ENCODE measurements around the gene OBSCN.

Gene OBSCN

GRCh38 chr1:228190778-228191177 lies 17.1 kb upstream of the OBSCN start:
- DNase-seq, result no peak

DNA sequence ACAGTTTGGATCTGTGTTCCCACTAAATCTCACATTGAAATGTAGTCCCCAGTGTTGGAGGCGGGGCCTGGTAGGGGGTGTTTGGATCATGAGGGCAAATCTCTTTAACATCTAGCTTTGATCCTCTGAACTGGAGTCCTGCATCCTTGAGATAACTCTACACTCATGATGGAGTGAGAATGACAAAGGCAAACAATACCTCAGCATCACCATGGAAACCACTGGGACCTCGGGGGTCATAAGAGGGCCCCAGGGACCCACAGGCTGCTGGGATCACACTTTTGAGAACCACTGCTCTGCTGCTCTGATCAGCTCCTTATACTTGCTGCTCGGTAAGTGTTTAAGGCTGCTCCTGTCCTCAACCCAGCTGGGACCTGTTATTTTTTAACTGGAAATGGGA lies 13.4 kb upstream of the OBSCN start:
- DNase-seq, result no peak

DNA sequence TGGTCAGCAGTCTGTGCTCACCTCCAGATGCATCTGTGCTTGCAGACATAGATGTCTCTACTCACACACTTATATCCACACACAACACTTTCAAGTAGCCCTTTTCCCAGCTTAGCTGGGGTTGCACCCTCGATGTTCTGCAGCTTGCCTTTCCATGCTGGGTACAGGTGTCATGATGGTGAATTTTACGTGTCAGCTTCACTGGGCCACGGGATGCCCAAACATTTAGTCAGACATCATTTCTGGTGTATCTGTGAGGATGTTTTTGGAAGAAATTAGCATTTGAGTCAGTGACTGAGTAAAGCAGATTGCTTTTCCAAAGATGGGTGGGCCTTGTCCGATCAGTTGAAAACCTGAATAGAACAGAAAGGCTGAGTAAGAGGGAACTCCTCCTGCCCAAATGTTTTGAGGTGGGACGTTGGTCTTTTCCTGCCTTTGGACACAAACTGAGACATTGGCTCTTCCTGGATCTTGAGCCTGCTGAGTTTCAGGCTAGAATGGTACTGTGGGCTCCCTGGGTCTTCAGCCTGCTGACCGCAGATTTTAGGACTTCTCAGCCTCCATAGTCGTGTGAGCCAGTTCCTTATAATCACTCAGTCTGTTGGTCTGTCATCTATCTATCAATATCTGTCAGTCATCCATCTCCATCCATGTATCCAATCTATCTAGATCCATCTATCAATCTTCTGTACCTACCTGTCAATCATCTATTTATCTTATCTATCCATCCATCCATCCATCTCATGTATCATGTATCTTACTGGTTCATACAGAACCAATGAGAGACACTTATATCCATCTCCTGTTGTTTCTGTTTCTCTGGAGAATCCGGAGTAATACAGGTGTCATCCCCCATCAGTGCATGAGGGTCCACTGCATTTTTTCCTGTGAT lies 12.7 kb upstream of the OBSCN start:
- no peak for DNase-seq

DNA sequence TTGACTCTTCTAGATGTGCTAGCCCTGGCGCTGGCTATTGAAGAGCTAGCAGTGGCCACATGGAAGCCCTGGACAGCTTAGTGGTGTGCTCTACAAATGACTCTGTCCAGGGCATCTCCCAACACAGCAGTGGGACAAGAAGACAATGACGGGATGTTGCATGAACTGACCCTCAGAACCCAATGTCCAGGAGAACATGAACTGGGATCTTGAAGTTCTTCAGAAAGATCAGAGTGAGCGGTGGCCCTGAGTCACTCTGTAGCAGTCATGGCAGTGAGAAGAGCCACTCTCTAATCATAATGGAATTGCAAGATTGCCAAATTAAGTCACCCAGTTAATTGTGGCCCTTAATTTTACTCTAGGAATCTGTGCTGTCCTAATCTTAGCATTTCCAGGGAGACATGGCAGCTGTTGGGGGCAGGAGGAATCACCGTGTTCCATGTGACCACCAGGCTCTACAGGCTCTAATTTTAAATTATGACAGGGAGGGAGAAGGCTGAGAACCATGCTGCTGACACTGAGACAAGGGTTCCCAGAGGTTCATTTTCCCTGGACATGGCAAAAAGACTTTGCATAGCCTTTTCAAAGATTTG lies 10.2 kb upstream of the OBSCN start:
- no peak for DNase-seq

GRCh38 chr1:228198977-228199590 lies 8.8 kb upstream of the OBSCN start:
- no peak for DNase-seq

- no peak for DNase-seq
These were observed 2.9 kb upstream of the OBSCN start for GRCh38 chr1:228204958-228205357.

DNA sequence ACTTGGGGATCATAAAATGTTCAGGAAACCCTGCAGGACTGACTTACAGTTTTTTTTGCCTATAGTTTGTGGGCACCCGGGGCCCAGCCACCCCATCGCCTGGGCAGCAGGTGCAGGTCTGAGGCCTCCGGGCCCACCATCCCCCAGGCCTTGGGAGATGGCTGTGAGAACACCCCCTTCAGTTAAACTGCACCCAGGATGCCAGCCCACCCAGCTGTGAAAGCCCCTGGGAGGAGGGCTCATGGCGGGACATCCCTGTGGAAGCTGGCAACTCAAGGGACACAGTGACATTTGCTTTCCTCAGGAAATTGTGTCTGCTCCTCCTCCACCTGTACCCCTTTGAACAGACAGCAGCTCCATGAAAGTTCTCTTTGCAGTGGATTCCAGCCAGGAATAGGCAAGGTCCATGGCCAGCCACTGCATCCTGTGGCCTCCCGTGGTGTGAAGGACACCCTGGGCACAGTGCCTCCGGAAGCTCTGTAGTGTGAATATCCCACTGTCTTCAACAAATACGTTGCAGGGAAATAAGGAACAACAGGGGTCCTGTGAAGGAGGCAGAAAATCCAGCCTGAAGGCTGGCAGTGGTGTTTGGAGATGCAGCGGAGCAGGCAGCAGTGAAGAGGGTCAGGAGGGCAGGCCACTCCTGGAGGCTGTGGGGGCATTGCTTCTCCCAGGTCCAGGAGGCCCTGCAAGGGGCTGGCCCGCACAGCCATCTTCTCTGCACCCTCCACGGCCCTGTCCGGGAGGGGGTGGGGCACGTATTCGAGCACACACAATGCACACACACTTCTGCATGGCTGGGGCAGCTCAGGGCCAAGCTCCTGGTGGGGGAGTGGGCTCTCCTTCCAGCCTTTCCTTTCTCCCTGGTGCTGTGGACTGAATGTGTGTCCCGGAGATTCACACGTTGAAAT lies 2.1 kb upstream of the OBSCN start:
- no peak for DNase-seq

DNA sequence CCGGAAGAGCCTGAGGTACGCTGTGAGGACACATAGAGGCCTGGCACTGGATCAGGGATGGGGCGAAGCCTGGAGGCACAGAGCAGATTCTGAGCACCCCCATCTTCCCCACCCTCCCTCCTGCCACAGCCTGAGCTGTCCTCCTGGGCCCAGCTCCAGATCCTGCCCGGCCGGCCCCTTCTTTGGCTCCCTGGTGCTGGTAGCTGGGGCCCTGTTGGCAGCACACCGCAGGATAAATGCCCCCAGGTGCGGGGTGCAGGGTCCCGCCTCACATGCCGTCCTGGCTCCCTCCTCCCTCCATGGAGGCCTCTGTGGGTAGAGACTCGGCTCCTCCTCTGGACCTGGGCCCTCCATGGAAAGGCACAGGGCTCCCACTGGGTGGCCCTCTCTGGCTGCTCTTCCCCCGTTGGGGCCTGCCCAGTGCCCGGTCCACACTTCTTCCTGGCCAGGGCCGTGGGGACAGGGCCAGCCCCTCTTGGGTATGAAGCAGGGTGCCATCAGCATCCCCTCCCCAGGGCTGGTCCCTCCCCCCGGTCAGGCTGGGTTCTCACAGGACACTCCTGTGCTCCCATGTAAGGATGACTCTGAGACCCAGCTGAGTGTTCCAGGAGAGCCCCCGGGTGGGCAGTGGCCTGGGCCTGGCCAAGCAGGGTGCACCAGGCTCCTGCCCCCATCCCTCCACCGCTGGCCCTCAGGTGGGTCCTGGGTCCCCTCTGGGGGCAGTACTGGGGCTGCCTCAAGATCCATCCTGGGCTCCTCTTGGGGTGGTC lies 1.1 kb upstream of the OBSCN start:
- no peak for DNase-seq

- DNase-seq, result no peak
These were observed 448 bp upstream of the OBSCN start for GRCh38 chr1:228207381-228207810.

GRCh38 chr1:228208831-228209551 lies 1.1 kb downstream of the OBSCN start:
- no peak for DNase-seq

DNA sequence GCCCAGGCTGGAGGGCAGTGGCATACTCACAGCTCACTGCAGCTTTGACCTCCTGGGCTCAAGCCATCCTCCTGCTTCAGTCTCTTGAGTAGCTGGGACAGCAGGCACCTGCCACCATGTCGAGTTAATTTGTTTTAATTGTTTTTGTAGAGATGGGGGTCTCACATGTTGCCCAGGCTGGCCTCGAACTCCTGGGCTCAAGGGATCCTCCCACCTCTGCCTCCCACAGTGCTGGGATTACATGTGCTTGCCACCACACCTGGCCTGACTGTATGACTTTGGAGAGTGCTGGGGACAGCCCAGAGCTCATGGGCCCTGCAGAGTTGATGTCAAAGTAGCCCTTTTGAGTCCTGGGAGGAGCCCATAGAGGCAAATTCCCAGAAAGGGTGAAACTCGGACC lies 1.8 kb downstream of the OBSCN start:
- no peak for DNase-seq

DNA sequence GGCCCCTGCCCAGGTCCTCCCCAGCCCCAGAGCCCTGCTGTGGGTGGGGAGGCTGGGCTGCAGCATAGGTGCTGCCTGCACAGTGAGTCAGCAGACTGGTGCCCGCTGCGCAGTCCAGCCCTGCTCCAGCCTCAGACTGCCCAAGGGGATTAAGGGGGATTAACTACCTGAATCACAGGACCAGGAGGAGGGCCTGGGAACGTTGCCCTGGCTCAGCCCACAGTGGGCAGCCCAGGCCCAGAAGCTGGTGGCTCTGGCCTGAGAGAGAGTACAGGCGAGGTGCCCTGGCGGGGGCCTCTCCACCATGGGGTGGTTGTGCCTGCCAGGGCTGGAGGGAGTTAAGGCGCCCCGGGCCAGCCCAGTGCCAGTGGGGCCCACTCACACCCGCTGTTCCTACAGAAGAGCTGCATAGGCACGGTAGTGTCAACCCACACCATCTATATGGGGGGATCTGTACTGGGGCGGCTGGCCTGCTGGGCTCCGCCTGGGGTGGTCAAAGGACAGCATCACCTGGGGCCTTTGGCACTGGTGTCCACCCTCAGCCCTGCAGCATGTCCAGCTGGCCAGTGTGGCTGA lies 2.3 kb downstream of the OBSCN start:
- DNase-seq, result no peak

- DNase-seq, result no peak
These were observed 3.1 kb downstream of the OBSCN start for GRCh38 chr1:228210712-228211530.

DNA sequence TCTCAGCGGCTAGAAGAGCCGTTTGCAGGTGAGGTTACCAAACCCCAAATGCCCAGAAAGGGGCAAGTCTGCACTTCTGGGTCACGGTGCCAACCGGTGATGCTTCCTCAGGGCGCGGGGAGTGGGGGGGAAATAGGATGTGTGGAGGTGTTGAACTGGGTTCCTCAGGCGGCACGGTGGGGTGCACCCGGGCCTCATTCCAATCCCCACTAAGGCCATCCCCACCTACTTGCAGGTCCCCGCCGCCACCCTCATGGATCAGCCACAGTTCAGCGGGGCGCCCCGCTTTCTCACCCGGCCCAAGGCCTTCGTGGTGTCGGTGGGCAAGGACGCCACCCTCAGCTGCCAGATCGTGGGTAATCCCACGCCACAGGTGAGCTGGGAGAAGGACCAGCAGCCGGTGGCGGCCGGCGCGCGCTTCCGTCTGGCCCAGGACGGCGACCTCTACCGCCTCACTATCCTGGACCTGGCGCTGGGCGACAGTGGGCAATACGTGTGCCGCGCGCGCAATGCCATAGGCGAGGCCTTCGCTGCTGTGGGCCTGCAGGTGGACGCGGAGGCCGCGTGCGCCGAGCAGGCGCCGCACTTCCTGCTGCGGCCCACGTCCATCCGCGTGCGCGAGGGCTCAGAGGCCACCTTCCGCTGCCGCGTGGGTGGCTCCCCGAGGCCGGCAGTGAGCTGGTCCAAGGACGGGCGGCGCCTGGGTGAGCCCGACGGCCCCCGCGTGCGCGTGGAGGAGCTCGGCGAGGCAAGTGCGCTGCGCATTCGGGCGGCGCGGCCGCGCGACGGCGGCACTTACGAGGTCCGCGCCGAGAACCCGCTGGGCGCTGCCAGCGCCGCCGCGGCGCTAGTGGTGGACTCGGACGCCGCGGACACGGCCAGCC lies 3.9 kb downstream of the OBSCN start:
- no peak for DNase-seq

GRCh38 chr1:228212415-228212965 lies 4.6 kb downstream of the OBSCN start:
- no peak for DNase-seq

DNA sequence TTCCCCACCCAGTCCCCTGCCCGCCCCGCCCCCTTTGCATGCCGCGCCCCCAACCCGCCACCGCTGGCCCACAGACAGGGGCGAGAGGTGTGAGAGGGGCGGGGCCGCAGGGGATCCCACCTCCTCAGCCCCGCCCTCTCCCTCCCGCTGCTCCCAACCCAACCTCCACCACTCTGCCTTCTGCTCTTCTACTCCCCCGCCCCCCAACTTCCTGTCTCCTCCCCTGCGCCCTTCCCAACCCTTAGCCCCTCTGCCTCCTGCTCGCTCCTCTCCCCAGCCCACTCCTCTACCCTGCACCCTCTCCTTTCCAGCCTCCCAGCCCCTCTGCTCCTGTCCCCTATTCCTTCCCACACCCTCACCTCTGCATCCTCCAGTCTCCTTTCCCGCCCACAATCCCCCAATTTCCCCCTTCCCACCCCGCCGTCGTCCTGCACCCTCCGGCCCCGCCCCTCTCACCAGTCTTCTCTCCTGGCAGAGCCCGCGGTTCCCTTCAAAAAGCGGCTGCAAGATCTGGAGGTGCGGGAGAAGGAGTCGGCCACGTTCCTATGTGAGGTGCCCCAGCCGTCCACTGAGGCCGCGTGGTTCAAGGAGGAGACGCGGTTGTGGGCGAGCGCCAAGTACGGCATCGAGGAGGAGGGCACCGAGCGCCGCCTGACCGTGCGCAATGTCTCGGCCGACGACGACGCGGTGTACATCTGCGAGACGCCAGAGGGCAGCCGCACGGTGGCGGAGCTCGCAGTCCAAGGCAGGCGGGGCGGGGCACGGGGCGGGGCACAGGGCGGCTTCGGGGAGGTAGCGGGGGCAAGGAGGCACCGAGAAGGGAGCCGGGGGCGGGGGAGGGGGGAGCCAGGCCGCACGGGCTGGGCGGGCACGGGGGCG lies 5.4 kb downstream of the OBSCN start:
- DNase-seq, result peak; percentile 97

DNA sequence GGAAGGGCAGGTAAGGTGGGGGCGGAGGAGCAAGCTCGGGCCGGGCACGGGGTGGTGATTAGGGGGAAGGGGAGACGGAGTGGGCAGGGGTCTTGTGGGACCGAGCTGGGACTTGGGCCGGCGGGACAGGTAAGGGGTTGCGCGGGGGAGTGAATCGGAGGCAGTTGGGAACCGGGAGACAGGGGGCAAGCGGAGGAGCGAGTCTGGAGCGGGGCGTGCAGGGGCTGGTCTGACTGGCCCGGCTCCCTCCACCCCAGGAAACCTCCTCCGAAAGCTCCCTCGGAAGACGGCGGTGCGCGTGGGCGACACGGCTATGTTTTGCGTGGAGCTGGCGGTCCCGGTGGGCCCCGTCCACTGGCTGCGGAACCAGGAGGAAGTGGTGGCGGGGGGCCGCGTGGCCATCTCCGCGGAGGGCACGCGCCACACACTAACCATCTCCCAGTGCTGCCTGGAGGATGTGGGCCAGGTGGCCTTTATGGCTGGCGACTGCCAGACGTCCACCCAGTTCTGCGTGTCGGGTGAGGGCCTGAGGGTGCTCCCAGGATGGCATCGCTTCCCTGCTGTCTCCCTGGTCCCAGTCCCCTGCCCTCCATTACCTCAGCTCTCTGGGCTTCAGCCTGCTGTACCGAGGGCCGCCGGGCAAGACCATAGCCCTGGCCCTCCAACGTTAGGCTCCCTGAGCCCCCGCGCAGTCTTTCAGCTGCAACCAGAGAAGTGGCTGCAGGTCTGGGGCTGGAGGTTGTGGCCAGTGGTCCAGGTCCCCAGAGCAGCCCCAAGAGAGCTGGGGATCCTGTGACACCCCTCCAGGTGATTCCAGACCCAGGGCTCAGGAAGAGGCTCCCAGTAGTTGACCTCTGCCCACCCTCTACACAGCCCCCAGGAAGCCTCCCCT lies 6.3 kb downstream of the OBSCN start:
- peak; percentile 21 for DNase-seq
